PC-9 (cell line): Measurements from ENCODE around the gene PES1.

ENCODE experiments used
- CTCF ChIP-seq: fragments of 200-600 bp; sonication (generic); conservative IDR thresholded peaks from 2 replicates; pipeline ENCODE4 v1.6.1; 2017; ENCODE audit warnings: mixed run types, antibody characterized with exemption, mild to moderate bottlenecking, moderate library complexity
- EZH2 ChIP-seq: fragments of 200-600 bp; sonication (generic); IDR thresholded peaks from 2 replicates; pipeline ENCODE4 v1.8.0; 2017; ENCODE audit warnings: antibody characterized with exemption, low read depth

- no peak for TF ChIP-seq CTCF
- no peak for TF ChIP-seq EZH2
Measured at GRCh38 chr22:30607939-30608338, 16.2 kb upstream of the PES1 start.
